HFFc6 (cell line): ENCODE results near the gene GPC5. TPM values are rescaled to one million over a fixed set of nuclear protein-coding genes. Genes with fewer than 3 reads are reported as not detected.

Source experiments
- DNase-seq: peaks from one replicate; pipeline ENCODE4 v3.0.0-alpha.2; 2018
- H3K27ac Mint-ChIP-seq: 2 replicates; pipeline ENCODE4 v1.8.0; 2020; ENCODE audit warnings: mild to moderate bottlenecking, mixed read lengths
- H3K27me3 Mint-ChIP-seq: 2 replicates; pipeline ENCODE4 v1.8.0; 2021; ENCODE audit warnings: mild to moderate bottlenecking, moderate library complexity, mixed read lengths; ENCODE audit not compliant: insufficient read depth
- H3K36me3 Mint-ChIP-seq: 2 replicates; pipeline ENCODE4 v1.8.0; 2021; ENCODE audit warnings: low read depth, mixed read lengths
- H3K4me1 Mint-ChIP-seq: 2 replicates; pipeline ENCODE4 v1.8.0; 2020; ENCODE audit warnings: low read depth, mixed read lengths
- H3K4me3 Mint-ChIP-seq: 2 replicates; pipeline ENCODE4 v1.8.0; 2020; ENCODE audit warnings: mild to moderate bottlenecking, moderate library complexity, mixed read lengths
- H3K9me3 Mint-ChIP-seq: 2 replicates; pipeline ENCODE4 v1.8.0; 2020; ENCODE audit warnings: mild to moderate bottlenecking, mixed read lengths
- total RNA-seq, 6 experiments: library from RNA; stranded (reverse); fragmentation: NEBNext Ultra II Directional; extraction: Animal tissue kit (Norgen Biotek cat#: 25700); gene quantifications; 2 replicates in 1 of 6; 3 replicates in 5 of 6; pipeline ENCODE4 v1.2.3, GENCODE V29; 2021
- TF ChIP-seq, protein P1 (sequence below): fragments of 200-600 bp; sonication (generic); IDR thresholded peaks from 2 replicates; pipeline ENCODE4 v1.5.0; 2021; ENCODE audit warnings: antibody characterized with exemption, mild to moderate bottlenecking

GPC5 gene
- total RNA-seq, 6 experiments from 2014 or later = 0.06 TPM; not detected in 5

GRCh38 chr13:91648012-91648411 lies 249.6 kb downstream of the GPC5 start:
- no peaks in the 10 kb centered on the region; the same call in 1 of the 2 replicates for H3K27me3 Mint-ChIP-seq
- no peak overlapping the region for H3K27ac Mint-ChIP-seq
- H3K4me3 Mint-ChIP-seq = no peak overlapping the region
- peaks cover 17% of the 10 kb centered on the region for H3K9me3 Mint-ChIP-seq
- DNase-seq = no peak
- H3K36me3 Mint-ChIP-seq = no peaks in the 10 kb centered on the region
- no peaks in the 10 kb centered on the region for H3K4me1 Mint-ChIP-seq
- TF ChIP-seq, protein P1, sequence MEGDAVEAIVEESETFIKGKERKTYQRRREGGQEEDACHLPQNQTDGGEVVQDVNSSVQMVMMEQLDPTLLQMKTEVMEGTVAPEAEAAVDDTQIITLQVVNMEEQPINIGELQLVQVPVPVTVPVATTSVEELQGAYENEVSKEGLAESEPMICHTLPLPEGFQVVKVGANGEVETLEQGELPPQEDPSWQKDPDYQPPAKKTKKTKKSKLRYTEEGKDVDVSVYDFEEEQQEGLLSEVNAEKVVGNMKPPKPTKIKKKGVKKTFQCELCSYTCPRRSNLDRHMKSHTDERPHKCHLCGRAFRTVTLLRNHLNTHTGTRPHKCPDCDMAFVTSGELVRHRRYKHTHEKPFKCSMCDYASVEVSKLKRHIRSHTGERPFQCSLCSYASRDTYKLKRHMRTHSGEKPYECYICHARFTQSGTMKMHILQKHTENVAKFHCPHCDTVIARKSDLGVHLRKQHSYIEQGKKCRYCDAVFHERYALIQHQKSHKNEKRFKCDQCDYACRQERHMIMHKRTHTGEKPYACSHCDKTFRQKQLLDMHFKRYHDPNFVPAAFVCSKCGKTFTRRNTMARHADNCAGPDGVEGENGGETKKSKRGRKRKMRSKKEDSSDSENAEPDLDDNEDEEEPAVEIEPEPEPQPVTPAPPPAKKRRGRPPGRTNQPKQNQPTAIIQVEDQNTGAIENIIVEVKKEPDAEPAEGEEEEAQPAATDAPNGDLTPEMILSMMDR = no peak

DNA sequence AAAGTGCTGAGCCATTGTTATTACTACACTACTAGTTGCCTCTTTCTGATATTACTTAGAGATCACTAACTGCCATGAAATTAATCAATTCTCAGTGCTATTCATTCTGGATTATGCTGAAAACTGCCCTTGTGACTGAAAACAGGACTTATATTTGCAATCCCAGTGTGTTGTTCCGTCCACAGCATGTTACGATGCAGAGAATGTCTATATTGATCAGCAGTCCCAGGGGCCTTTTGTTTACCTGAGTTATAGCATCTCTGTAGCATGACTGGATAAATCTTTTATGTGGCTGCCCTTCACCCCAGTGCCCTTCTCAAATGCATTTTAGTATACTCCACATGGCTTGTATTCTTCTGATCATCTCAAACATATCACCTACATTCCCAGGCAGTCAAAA lies 251.0 kb downstream of the GPC5 start:
- Mint-ChIP-seq H3K27me3 (no peaks in the 10 kb centered on the region; the same call in 1 of the 2 replicates), H3K4me1 (no peaks in the 10 kb centered on the region)
- TF ChIP-seq, protein P1 = no peak

GRCh38 chr13:91652404-91653301 lies 254.2 kb downstream of the GPC5 start:
- Mint-ChIP-seq H3K27me3 (no peaks in the 10 kb centered on the region; the same call in 1 of the 2 replicates), H3K4me3 (no peak overlapping the region), H3K27ac (no peak overlapping the region), H3K9me3 (peaks cover 20% of the 10 kb centered on the region), H3K36me3 (no peaks in the 10 kb centered on the region), H3K4me1 (no peaks in the 10 kb centered on the region)
- no peak for DNase-seq
- TF ChIP-seq, protein P1 = no peak

More for the DNA sequence above, 251.0 kb downstream of the GPC5 start:
- Mint-ChIP-seq H3K36me3 (no peaks in the 10 kb centered on the region), H3K9me3 (peaks cover 19% of the 10 kb centered on the region), H3K27ac (no peak overlapping the region), H3K4me3 (no peak overlapping the region)
- no peak for DNase-seq

DNA sequence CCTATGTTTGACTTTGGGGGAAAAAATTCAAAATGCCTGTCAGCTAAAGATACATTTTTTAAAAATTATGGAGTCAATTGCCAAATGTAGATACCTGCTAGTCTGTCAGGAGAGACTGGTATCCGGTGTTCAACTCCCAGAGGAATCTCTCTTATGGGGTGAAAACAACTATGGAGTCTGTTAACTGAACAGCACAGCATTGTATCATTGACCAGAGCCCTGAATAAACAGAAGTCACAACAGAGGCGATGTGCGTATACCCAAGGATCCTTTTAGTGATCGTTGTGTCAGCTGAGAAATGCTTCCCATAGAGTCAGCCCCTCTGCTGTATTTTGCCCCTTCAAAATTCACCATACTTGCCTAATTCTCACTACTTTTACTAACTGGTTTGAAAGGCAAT lies 257.3 kb downstream of the GPC5 start:
- H3K36me3 Mint-ChIP-seq = no peaks in the 10 kb centered on the region
- no peak overlapping the region for H3K27ac Mint-ChIP-seq
- TF ChIP-seq, protein P1 = no peak
- no peak for DNase-seq
- H3K4me1 Mint-ChIP-seq = no peaks in the 10 kb centered on the region
- peaks cover 14% of the 10 kb centered on the region for H3K9me3 Mint-ChIP-seq
- no peak overlapping the region for H3K4me3 Mint-ChIP-seq
- H3K27me3 Mint-ChIP-seq = no peaks in the 10 kb centered on the region

DNA sequence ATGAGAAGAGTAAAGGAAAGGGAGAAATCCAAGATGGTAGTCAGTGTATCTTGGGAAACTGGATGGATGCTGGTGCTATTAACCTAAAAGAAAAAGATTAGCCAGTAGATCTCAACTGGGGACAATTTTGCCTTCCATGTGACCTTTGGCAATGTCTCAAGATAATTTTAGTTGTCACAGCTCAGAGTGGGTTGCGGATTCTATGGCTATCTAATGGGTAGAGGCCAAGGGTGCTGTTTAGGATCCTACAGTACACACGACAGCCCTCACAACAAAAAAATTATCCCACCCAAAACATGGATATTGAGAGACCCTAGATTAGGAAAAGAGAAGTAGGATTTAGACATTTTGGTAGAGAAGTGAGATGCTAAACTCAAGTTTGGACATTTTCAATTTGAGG lies 258.9 kb downstream of the GPC5 start:
- Mint-ChIP-seq H3K27ac (no peak overlapping the region), H3K27me3 (no peaks in the 10 kb centered on the region), H3K4me3 (no peak overlapping the region), H3K36me3 (peaks cover 8% of the 10 kb centered on the region; the same call in 1 of the 2 replicates), H3K4me1 (no peaks in the 10 kb centered on the region), H3K9me3 (peaks cover 24% of the 10 kb centered on the region)
- TF ChIP-seq, protein P1 = no peak
- DNase-seq = no peak
